Measurements from ENCODE around the gene IFNA1. TPM values are rescaled to one million over a fixed set of nuclear protein-coding genes. Genes with fewer than 3 reads are reported as not detected.
A peak's percentile ranks its signal among the peaks of the same experiment; 100 is the strongest.

IFNA1 gene
- total RNA-seq (not detected), polyA plus RNA-seq (not detected)
- long read RNA-seq, donor 1 = 0 reads
- long read RNA-seq, donor 2 = 0 reads
- long read RNA-seq, donor 3 = 0 reads
- long read RNA-seq, donor 4 = 0 reads

GRCh38 chr9:21440139-21440538 lies at the start of gene IFNA1:
Gene IFNA1 (plus strand): TSS chr9:21440439. CDS start chr9:21440508, 69 bp downstream.
- Histone ChIP-seq H3K27ac (ENCODE audit: low read length) (no peak within 1 kb of the TSS), H3K27me3 (ENCODE audit: control insufficient read depth, insufficient read depth) (no peaks in the 10 kb centered on the region), H3K4me1 (ENCODE audit: control insufficient read depth, insufficient read depth, low read length) (no peaks in the 10 kb centered on the region), H3K4me3 (ENCODE audit: low read length) (no peak within 1 kb of the TSS), H3K9me3 (ENCODE audit: control insufficient read depth, low read length) (no peaks in the 10 kb centered on the region)
- 88% methylated on average over 4 of the region's 4 CpGs for WGBS
- intact Hi-C loops (cut with DNase I) = no loop called here
- no peak for DNase-seq
- ATAC-seq = no peak

- intact Hi-C loops (cut with DNase I) = loop anchor here in 1 of 4 donors (10.0 kb wide), 1 partner anchor 67 kb away; no protein-coding TSS in a partner anchor
Observed at GRCh38 chr9:21392270-21392669, 48.0 kb upstream of the IFNA1 start.

DNA sequence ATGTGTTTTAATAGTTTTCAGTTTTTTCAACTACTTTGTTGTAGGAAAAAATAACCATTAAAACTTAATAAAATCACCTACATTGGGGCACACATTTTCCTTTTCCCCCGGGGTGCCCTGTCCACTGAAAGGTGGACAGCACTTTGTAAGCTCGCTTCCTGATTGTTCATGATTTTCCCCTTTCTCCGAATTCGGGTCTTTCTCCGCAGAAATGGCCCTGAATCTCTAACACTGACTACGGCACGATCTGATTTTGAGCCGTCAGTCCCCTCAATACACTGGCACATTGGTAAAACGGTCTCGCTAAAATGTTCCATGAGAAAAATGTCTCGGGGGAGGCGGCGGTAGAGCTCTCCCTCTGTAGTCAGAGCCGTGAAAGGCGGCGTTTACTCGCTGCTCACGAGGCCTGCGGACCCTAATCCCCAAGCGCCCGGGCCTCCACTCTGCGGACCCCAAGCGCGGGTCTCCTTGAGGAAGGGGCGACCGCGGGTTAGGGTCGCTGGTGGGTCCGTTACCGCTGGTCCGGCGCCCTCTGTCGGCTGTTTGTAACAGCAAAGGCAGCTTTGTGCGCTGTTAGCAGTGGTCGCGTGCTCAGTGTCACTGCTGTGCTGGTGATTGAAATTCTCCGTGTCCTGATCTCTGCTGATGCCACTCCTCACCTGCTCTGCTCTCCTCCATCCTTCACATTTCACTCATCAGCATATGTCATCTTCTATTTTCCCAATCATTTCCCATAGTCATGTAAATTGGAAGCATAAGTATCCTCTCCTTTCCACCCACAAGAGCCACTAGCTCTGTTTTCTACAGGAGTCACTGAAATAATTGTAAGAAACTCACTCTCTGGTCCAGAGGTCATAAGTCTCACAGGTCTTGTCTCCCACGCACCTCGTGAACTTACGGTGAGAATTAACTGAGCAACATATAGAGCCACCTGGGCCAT lies 44.2 kb upstream of the IFNA1 start:
- intact Hi-C loops (cut with DNase I) = loop anchor here in 2 of 4 donors (5.0 to 10.0 kb wide), 2 partner anchors 71 to 74 kb away; no protein-coding TSS in a partner anchor
- no peak overlapping the region for H3K27ac ChIP-seq (ENCODE audit: low read length)
- H3K4me3 ChIP-seq (ENCODE audit: low read length) = peak overlapping the region; percentile 63
- peak; percentile 53 to 83 (median 69) for DNase-seq
- ATAC-seq = peak; percentile 74 to 83
- H3K27me3 ChIP-seq (ENCODE audit: control insufficient read depth, insufficient read depth) = peaks cover 3% of the 10 kb centered on the region
- no peaks in the 10 kb centered on the region for H3K9me3 ChIP-seq (ENCODE audit: control insufficient read depth, low read length)
- H3K4me1 ChIP-seq (ENCODE audit: control insufficient read depth, insufficient read depth, low read length) = no peaks in the 10 kb centered on the region
- 7% methylated on average over 40 of the region's 40 CpGs for WGBS

More at GRCh38 chr9:21392270-21392669, 48.0 kb upstream of the IFNA1 start:
- no peak for DNase-seq
- Histone ChIP-seq H3K4me1 (ENCODE audit: control insufficient read depth, insufficient read depth, low read length) (no peaks in the 10 kb centered on the region), H3K9me3 (ENCODE audit: control insufficient read depth, low read length) (no peaks in the 10 kb centered on the region), H3K27me3 (ENCODE audit: control insufficient read depth, insufficient read depth) (no peaks in the 10 kb centered on the region), H3K4me3 (ENCODE audit: low read length) (no peak overlapping the region), H3K27ac (ENCODE audit: low read length) (no peak overlapping the region)
- ATAC-seq = no peak
- 78% methylated on average over 6 of the region's 6 CpGs for WGBS

DNA sequence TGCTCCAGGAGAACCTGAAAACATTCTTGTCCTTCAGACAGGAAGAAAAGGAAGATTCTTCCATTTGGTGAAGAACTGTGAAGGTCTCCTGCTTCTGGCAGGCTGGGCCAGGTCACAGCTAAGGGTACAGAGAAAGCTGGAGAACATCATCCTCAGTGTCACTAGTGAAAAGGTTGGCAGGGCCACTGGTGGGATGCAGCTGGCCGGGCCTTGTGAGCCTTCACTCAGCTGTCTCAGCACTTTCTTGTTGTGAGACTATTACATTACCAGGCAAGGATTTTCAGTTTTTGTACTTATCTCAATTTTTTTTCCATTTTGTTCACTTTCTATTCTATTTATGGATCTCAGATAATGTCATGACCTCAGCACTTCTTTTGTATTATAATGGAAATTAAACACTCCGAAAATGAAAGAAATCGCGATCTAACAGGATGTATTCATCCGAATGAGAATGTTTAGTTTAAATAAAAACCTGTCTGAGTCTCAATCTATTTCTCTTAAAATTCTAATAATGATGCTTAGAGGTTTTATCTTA lies 41.2 kb upstream of the IFNA1 start:
- Histone ChIP-seq H3K4me1 (ENCODE audit: control insufficient read depth, insufficient read depth, low read length) (no peaks in the 10 kb centered on the region), H3K4me3 (ENCODE audit: low read length) (no peak overlapping the region), H3K27ac (ENCODE audit: low read length) (no peak overlapping the region), H3K27me3 (ENCODE audit: control insufficient read depth, insufficient read depth) (peaks cover 3% of the 10 kb centered on the region), H3K9me3 (ENCODE audit: control insufficient read depth, low read length) (no peaks in the 10 kb centered on the region)
- WGBS = 71% methylated on average over 5 of the region's 5 CpGs
- DNase-seq = no peak
- intact Hi-C loops (cut with DNase I) = loop anchor here in 2 of 4 donors (5.0 to 10.0 kb wide), 2 partner anchors 74 to 77 kb away; no protein-coding TSS in a partner anchor
- ATAC-seq = no peak

- Histone ChIP-seq H3K27me3 (ENCODE audit: control insufficient read depth, insufficient read depth) (peaks cover 3% of the 10 kb centered on the region), H3K4me3 (ENCODE audit: low read length) (no peak overlapping the region), H3K9me3 (ENCODE audit: control insufficient read depth, low read length) (no peaks in the 10 kb centered on the region), H3K27ac (ENCODE audit: low read length) (no peak overlapping the region), H3K4me1 (ENCODE audit: control insufficient read depth, insufficient read depth, low read length) (no peaks in the 10 kb centered on the region)
- ATAC-seq (no peak), DNase-seq (no peak)
- intact Hi-C loops (cut with DNase I) = loop anchor here in 2 of 4 donors (5.0 to 10.0 kb wide), 2 partner anchors 75 to 78 kb away; no protein-coding TSS in a partner anchor
- 35% methylated on average over 3 of the region's 3 CpGs for WGBS
Observed at GRCh38 chr9:21399956-21400355, 40.3 kb upstream of the IFNA1 start.

DNA sequence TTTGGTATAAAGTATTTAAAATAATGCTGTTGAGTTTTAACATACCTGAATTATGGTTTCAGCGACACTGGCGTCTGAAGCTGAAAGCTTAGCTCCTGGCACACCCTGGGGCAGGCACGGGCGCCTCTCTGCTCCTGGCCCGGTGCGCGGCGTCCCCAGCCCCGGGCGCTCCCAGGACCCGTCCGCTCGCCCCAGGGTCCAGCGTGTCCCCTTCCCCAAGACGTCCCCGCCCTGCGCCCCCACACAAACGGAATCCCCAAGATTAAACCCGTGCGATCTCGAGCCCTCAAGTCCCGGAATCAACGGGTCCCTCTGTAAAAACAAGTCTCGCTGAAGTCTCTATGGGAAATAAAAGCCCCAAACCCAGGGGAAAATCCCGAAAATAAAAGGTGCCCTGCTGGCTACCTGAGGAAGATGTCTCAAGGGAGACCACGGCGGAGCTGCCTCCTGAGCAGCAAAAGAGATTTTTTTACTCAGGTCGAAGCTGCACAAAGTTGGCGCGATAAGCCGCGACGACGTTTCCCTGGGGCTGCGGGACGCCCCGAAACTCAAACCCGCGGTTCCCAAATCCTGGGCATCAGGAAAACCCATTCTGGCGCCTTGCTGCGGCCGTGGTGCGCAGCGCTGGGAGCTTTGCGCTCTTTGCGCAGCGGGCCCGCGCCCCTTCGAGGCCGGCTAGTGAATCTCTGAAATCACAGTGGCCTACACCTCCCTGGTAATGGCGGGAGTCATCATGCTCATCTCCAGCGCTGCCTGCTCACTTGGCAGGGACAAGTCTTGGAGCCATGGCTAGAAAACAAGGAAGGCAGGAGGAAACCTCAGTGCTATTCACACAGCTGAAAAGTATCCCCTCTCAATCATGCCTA lies 37.6 kb upstream of the IFNA1 start:
- DNase-seq (peak in 2 of 3 donors; percentile 47 to 51), ATAC-seq (no peak)
- Histone ChIP-seq H3K27me3 (ENCODE audit: control insufficient read depth, insufficient read depth) (peaks cover 3% of the 10 kb centered on the region), H3K9me3 (ENCODE audit: control insufficient read depth, low read length) (no peaks in the 10 kb centered on the region), H3K4me3 (ENCODE audit: low read length) (peak overlapping the region; percentile 16), H3K27ac (ENCODE audit: low read length) (no peak overlapping the region), H3K4me1 (ENCODE audit: control insufficient read depth, insufficient read depth, low read length) (no peaks in the 10 kb centered on the region)
- intact Hi-C loops (cut with DNase I) = no loop called here
- 2% methylated on average over 53 of the region's 53 CpGs for WGBS

DNA sequence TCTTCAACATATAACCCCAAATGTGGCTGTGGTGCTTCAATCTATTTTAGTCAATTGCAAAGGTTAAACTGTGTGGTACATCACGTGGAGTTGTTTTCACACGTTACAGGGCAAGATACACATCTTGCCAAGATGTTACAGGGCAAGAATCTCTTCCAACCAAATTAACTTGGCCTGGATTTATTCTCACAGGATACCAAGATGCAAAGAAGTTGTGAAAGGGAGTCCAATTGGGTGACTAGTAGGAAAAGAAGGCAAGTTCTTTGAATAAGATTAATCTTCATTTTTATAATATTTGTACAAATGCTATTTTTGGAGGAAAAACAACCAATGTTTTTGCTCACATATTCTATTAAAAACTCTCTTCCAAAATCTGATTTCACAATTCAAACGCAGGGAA lies 36.1 kb upstream of the IFNA1 start:
- Histone ChIP-seq H3K27me3 (ENCODE audit: control insufficient read depth, insufficient read depth) (peaks cover 3% of the 10 kb centered on the region), H3K4me3 (ENCODE audit: low read length) (no peak overlapping the region), H3K27ac (ENCODE audit: low read length) (no peak overlapping the region), H3K9me3 (ENCODE audit: control insufficient read depth, low read length) (no peaks in the 10 kb centered on the region), H3K4me1 (ENCODE audit: control insufficient read depth, insufficient read depth, low read length) (no peaks in the 10 kb centered on the region)
- DNase-seq = no peak
- no peak for ATAC-seq
- WGBS = 51% methylated on average over 3 of the region's 3 CpGs
- intact Hi-C loops (cut with DNase I) = no loop called here

- Histone ChIP-seq H3K9me3 (ENCODE audit: control insufficient read depth, low read length) (no peaks in the 10 kb centered on the region), H3K27ac (ENCODE audit: low read length) (no peak within 1 kb of the TSS), H3K4me1 (ENCODE audit: control insufficient read depth, insufficient read depth, low read length) (no peaks in the 10 kb centered on the region), H3K27me3 (ENCODE audit: control insufficient read depth, insufficient read depth) (no peaks in the 10 kb centered on the region), H3K4me3 (ENCODE audit: low read length) (no peak within 1 kb of the TSS)
- ATAC-seq = no peak
- 82% methylated on average over 1 of the region's 1 CpG for WGBS
- intact Hi-C loops (cut with DNase I) = loop anchor here in 1 of 4 donors (5.0 kb wide), 1 partner anchor 378 kb away; no protein-coding TSS in a partner anchor
- DNase-seq = no peak
Observed at GRCh38 chr9:21408817-21409216, 31.4 kb upstream of the IFNA1 start, which contains the start of gene IFNA8. Gene IFNA8 (plus strand): TSS chr9:21409117. CDS start chr9:21409177, 60 bp downstream.

DNA sequence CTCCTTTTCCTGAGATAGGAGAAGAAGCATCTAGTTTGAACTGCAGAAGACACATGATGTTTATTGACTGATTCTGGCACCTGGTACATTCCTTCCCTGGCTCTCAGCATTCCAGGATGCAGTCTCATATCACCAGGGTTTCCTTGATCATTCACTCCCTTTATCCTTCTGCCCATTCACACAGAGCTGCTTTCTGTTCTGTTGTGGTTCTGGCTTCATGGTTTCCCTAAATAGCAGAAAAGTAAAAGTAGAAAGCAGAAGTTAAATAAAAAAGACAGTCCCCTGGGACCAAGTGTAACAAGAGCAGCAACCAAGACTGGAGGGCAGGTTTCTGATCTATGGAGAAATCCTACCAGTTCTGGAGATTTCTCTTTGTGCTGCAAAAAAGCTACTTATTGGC lies 28.1 kb upstream of the IFNA1 start:
- no peak for DNase-seq
- no peaks in the 10 kb centered on the region for H3K9me3 ChIP-seq (ENCODE audit: control insufficient read depth, low read length)
- H3K27ac ChIP-seq (ENCODE audit: low read length) = no peak overlapping the region
- no peaks in the 10 kb centered on the region for H3K4me1 ChIP-seq (ENCODE audit: control insufficient read depth, insufficient read depth, low read length)
- H3K4me3 ChIP-seq (ENCODE audit: low read length) = no peak overlapping the region
- no peak for ATAC-seq
- intact Hi-C loops (cut with DNase I) = no loop called here
- peaks cover 4% of the 10 kb centered on the region for H3K27me3 ChIP-seq (ENCODE audit: control insufficient read depth, insufficient read depth)

GRCh38 chr9:21413151-21413550 lies 27.1 kb upstream of the IFNA1 start:
- ATAC-seq (no peak), DNase-seq (no peak)
- intact Hi-C loops (cut with DNase I) = no loop called here
- Histone ChIP-seq H3K9me3 (ENCODE audit: control insufficient read depth, low read length) (no peaks in the 10 kb centered on the region), H3K4me1 (ENCODE audit: control insufficient read depth, insufficient read depth, low read length) (no peaks in the 10 kb centered on the region), H3K27me3 (ENCODE audit: control insufficient read depth, insufficient read depth) (peaks cover 4% of the 10 kb centered on the region), H3K4me3 (ENCODE audit: low read length) (no peak overlapping the region), H3K27ac (ENCODE audit: low read length) (no peak overlapping the region)
- WGBS = 78% methylated on average over 4 of the region's 4 CpGs
